ENCODE results near the gene PARPBP. TPM values are rescaled to one million over a fixed set of nuclear protein-coding genes. Genes with fewer than 3 reads are reported as not detected.
A peak's percentile ranks its signal among the peaks of the same experiment; 100 is the strongest.
"Not testable (repeated sequence)": the region's sequence is repeated elsewhere in the genome, so short reads cannot be mapped to it uniquely, and the experiment has no call there.

The PARPBP gene, protein sequence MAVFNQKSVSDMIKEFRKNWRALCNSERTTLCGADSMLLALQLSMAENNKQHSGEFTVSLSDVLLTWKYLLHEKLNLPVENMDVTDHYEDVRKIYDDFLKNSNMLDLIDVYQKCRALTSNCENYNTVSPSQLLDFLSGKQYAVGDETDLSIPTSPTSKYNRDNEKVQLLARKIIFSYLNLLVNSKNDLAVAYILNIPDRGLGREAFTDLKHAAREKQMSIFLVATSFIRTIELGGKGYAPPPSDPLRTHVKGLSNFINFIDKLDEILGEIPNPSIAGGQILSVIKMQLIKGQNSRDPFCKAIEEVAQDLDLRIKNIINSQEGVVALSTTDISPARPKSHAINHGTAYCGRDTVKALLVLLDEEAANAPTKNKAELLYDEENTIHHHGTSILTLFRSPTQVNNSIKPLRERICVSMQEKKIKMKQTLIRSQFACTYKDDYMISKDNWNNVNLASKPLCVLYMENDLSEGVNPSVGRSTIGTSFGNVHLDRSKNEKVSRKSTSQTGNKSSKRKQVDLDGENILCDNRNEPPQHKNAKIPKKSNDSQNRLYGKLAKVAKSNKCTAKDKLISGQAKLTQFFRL
- 10 to 100 TPM; 10.6 to 26.5 (median 19.2) TPM for polyA plus RNA-seq (ENCODE audit: insufficient read depth in 1 of 5, insufficient read length in 5 of 5, low replicate concordance in 1 of 5)
- long read RNA-seq, donor 1, partial matches to known transcripts = 0 of 1 reads
- long read RNA-seq, donor 1, other reads (novel, unspliced or antisense) = 0 of 1 reads
- long read RNA-seq, donor 2, partial matches to known transcripts = 0 of 2 reads
- long read RNA-seq, donor 2, other reads (novel, unspliced or antisense) = 0 of 2 reads
- long read RNA-seq, donor 3, partial matches to known transcripts = 0 of 4 reads
- long read RNA-seq, donor 3, other reads (novel, unspliced or antisense) = 0 of 4 reads
- long read RNA-seq, donor 4, partial matches to known transcripts = 0 of 1 reads
- long read RNA-seq, donor 4, other reads (novel, unspliced or antisense) = 0 of 1 reads
- long read RNA-seq, donor 5, partial matches to known transcripts = 0 of 1 reads
- long read RNA-seq, donor 5, other reads (novel, unspliced or antisense) = 0 of 1 reads
- long read RNA-seq, donor 6, partial matches to known transcripts = 0 of 1 reads
- long read RNA-seq, donor 6, other reads (novel, unspliced or antisense) = 0 of 1 reads
- long read RNA-seq, donor 7, partial matches to known transcripts = 0 of 2 reads
- long read RNA-seq, donor 7, other reads (novel, unspliced or antisense) = 0 of 2 reads
- long read RNA-seq, donor 8, partial matches to known transcripts = 0 of 2 reads
- long read RNA-seq, donor 8, other reads (novel, unspliced or antisense) = 0 of 2 reads

DNA sequence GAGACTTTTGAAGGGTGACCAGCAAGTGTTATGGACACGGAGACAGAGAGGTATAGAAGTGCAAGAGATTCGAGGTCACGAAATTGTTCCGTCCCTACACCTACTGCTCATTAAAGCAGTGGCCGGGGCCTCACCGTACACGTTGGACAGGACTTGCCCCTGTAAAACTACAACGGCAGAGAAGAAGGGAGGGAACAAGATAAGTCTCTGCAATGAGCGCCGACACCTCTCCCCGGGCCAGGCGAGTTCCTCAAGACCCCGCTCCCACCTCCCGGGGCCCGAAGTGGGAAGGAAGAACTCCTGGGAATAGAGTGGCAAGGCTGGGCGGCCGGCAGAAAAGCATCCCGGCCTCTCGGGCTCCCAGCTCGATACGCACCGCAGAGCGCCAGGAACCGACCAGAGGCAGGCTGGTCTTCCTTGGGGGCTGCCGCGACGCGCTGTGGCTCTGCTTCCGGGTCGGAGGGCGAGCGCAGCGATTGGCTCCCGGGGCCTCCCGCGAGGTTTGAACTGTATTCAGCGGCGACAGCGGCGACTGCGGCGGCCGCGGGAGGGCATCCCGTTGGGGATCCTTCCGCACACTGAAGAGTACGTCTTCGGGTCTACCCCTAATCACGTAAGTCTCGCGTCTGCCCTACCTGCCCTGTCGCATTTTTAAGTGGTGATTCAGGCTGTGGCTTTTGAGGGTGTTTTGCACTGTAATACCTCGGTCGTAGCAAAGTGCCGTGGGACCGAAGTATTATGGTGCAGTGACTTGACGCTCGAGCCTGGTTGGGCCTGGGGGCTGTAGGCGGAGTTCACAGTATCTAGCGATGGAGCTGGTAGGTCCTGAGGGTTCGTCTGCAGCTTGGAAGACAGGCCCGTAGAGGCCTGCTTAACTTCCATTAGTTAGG lies at the start of gene PARPBP, which contains the start of gene NUP37:
Gene PARPBP (plus strand): TSS at position 510 of the 890 bp plus-strand sequence. CDS start 3,706 bp downstream, outside the sequence.
Gene NUP37 (minus strand): TSS at position 441 of the 890 bp plus-strand sequence. CDS start 1,596 bp downstream, outside the sequence.
- peak; percentile 87 to 89 for DNase-seq

DNA sequence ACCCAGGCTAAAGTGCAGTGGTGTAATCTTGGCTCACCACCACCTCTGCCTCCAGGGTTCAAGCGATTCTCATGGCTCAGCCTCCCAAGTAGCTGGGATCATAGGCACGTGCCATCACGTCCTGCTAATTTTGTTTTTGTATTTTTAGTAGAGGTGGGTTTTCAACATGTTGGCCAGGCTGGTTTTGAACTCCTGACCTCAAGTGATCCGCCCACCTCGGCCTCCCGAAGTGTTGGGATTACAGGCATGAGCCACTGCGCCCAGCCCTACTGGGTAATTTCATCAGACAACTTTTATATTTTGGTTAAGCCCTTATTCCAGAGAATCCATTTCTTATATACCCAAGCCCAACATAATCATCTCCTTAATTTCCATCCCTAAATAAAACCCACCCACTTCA lies 47.9 kb upstream of the PARPBP start:
- DNase-seq = not testable (repeated sequence)

DNA sequence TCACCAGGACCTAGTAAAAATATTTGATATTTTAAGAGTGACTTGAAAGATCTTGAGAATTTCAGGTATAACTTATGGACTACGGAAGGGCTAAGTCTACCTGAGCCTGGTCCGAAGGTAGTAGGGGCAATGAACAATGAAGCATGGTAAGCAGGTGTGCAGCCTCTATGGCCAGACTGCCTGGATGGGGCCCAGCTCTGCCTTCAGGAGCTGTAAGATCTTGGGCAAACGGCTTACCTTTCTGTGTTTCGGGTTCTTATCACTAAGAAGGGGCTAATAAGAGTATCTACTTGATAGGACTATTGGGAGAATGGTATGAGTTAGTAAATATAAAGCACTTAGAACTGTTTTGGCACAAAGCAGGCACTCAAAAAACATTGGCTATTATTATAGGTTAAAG lies 39.1 kb upstream of the PARPBP start:
- no peak for DNase-seq

DNA sequence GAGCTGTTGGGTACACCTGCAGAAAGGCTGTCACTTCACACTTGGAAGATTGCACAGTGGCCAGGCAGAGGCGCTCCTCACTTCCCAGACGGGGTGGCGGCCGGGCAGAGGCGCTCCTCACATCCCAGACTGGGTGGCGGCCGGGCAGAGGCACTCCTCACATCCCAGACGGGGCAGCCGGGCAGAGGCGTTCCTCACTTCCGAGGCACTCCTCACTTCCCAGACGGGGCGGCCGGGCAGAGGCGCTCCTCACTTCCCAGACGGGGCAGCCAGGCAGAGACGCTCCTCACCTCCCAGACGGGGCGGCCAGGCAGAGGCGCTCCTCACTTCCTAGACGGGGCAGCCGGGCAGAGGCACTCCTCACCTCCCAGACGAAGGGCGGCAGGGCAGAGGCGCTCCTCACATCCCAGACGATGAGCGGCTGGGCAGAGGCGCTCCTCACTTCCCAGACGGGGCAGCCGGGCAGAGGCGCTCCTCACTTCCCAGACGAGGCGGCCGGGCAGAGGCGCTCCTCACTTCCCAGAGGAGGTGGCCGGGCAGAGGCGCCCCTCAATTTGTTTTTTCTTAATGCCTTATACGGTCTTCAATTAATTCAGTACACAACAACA lies 30.7 kb upstream of the PARPBP start:
- DNase-seq = not testable (repeated sequence)

DNA sequence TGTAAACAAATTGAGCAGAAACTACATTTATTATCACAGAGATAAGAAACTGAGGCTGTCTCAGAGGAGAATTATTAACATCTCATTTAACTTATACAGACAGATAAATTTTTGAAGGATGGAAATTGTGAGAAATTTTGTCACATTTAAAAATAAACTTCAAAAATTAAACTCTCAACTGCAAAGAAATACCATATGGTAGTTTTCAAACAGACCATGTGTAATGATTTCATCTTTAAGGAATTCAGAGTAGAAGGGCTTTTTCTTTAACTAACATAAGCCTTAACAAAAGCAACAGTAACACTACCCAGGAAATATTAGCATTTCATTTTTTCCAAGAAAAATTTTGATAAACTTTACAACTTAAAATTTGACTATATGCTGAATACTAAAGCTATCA lies 26.7 kb upstream of the PARPBP start:
- no peak for DNase-seq

DNA sequence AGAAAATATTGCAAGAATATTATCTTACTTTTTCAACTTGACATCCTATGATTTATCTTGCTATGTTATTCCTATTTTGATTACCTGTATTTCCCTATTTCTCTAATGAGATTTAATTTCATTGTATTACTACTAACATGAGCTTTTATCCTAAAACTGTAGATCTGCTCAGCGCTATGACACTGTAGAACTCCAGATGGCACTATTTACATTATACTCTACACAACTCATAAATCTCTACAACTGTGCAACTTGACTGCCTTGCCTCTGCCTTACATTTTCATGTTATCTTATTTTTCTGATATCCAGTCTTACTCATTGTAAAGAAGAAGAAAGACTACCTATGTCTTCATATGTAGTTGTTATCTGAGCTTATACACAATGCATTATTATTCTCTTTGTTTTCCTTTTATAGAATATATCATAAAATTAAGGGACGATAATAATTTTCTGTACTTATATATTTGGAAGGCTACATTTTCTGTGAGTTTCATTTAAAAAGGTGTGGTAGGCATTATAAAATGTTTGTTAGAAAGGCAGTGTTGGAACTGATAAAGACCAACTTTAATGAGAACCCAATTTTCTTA lies 24.2 kb upstream of the PARPBP start:
- DNase-seq = peak in 1 of 2 donors; percentile 30

DNA sequence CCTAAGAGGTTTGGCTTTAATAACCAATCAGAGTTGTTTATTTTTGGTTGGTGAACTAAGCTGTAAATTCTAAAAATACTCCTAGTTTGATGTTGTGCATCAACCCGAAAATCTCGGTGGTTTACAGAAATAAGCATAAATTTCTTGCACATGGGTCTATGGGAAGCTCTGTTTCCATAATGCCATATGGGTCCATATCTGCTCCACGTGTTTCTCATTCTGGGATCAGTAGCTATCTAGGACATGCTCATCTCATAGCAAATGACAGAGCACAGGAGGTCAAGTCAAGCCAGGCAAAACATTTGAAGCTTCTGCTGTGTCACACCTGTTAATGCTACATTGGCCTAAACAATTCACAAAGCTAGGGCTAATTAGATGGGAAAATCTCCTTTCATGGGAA lies 23.1 kb upstream of the PARPBP start:
- DNase-seq = no peak

DNA sequence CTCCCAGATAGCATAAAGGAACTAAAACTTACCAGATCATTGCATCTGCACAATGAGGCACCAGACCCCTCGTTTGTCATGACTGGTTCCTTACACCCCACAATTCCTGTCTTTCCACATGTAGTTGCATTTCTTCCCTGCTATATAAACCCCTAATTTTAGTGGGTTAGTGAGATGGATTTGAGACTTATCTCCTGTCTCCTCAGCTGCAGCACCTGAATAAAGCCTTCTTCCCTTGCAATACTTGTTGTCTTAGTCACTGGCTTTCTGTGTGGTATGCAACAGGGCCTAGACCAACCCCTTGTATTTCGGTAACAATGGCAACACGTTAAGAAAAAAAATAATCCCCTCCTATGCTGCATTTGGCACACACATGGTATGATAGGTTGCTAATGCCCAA lies 13.1 kb upstream of the PARPBP start:
- no peak for DNase-seq

DNA sequence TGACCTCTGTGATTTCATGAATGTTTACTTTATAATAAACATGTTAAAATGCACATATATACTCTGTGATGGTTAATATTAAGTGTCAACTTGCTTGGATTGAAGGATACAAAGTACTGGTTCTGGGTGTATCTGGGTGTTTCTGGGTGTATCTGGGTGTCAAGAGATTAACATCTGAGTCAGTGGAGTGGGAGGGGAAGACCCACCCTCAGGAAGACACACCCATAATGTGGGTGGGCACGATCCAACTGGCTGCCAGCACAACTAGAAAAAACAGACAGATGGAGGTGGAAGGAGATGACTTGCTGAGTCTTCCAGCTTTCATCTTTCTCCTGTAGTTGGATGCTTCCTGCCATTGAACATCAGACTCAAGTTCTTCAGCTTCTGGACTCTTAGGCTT lies 12.0 kb upstream of the PARPBP start:
- no peak for DNase-seq

DNA sequence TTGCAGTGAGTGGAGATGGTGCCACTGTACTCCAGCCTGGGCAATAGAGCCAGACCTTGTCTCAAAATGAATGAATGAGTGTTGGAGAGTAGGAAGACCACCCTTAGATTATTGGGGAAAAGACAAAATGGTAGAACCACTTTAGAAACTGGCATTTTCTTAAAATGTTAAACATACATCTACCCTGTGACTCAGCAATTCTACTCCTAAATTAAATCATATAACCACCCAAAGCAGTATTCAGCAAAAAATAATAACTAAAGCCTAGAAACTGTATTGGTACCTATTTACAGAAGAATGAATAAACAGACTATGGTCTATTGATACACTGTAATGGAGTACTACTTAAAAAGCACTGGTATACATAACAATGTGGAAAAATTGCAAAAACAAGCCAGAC lies 9.2 kb upstream of the PARPBP start:
- DNase-seq = no peak

DNA sequence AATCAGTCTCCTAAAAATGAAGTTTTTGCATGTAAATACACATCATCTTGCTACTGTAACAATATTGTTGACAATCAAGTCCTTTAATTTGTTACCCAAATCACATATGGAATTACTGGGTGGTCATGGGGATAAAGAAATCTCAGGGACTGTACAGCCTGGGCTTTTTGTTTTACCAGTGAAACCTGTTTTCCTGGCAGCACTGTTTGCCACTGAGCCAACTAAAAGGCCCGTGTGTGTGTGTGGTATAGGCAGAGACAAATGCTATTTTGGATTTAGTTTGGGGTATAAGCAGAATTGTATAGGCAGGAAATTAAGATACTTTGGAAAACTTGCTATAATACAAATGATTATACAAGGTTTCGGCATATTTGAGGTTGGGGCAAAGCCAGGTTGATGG lies 5.8 kb upstream of the PARPBP start:
- no peak for DNase-seq

DNA sequence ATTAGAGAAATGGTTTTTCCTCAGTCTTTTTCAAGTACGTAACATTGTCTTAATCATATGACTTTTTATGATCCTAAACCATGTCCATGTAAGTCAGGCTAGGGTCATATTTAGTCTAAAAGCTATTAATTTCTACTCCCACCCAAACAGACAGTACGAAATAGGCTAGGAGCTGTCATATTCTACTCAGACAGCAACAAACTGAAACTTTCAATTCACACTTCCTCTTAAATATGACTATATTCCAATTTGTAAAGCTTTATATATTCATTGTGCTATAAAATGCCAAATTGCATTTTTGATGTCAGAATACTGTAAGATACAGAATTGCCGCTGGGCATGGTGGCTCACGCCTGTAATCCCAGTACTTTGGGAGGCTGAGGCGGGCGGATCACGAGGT lies 3.6 kb upstream of the PARPBP start:
- DNase-seq = no peak

DNA sequence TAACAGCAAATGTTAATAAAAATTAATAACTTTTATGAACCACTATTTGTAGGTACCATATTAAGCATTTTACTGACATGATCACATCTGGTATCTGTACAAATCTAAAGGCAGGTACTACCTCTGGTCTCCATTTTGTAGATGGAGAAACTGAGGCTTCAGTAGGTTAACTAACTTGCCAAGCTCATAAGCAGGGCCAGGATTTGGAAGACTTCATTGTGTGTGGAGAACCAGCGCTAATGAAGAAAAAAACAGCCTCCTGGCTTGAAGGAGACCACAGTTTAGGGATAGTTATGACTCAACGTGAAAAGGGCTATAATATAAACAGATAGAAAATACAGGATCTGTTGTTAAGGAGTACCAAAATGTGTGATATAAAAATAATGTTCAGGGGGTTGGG lies 1.1 kb upstream of the PARPBP start:
- DNase-seq = no peak

DNA sequence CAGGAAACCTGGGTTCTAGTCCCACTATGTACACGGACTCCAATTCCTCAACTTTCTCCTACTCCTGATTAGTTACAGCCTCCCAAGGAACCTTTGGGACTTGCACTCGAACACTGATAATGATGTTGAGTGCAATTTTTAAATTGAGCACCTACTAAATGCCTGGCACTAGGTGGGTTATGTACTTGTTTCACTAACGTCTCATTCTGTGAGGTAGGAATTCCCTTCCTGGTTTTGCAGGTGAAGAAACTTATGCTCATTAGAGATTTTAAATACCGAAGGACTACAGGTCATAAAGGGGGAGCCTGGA lies 536 bp downstream of the PARPBP start:
- no peak for DNase-seq

DNA sequence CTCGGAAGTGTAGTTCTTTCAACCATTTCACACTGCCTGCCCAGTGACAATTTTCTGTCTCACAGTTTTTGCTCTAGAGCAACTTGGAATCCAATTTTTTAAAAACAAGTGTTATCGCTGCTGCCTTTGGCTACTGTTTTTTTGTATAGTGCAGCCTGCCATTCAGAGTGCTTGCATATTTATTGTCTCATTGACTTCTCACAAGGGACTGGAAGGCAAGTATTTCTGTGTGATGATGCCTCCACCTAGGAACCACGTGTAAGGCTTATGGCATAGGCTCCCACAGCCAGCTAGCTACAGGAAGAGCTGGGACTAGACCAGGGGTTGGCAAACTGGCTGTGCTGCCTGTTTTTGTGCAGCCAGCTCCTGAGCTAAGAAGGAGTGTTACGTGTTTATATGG lies 903 bp downstream of the PARPBP start:
- DNase-seq = no peak

DNA sequence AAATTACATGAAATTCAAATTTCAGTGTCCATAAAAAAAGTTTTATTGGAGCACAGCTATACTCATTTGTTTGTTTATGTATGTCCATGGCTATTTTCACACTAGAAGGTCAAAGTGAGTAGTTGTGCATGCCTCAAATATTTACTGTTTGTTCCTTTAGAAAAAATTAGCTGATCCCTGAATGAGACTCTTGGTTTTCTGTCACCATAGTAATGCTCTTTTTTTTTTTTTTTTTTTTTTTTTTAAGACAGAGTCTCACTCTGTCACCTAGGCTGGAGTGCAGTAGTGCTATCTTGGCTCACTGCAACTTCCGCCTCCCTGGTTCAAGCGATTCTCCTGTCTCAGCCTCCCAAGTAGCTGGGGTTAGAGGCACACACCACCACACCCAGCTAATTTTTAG lies 1.3 kb downstream of the PARPBP start:
- not testable (repeated sequence) for DNase-seq

DNA sequence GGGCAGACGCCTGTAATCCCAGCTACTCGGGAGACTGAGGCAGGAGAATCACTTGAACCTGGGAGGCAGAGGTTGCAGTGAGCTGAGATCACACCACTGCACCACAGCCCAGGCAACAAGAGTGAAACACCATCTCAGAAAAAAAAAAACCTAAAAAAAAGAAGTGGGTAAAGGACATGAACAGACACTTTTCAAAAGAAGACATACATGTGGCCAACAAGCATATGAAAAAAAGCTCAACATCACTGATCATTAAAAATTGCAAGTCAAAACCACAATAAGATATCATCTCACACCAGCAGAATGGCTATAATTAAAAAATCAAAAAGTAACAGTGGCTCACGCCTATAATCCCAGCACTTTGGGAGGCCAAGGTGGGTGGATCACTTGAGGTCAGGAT lies 10.7 kb downstream of the PARPBP start:
- DNase-seq = not testable (repeated sequence)

DNA sequence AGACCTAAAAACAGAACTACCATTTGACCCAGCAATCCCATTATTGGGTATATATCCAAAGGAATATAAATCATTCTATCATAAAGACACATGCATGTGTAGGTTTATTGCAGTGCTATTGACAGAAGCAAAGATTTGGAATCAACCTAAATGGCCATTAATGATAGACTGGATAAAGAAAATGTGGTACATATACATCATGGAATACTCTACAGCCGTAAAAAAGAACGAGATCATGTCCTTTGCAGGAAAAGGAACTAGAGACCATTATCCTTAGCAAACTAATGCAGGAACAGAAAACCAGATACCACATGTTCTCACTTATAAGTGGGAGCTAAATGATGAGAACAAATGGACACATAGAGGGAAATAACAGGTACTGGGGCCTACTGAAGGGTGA lies 11.5 kb downstream of the PARPBP start:
- not testable (repeated sequence) for DNase-seq

DNA sequence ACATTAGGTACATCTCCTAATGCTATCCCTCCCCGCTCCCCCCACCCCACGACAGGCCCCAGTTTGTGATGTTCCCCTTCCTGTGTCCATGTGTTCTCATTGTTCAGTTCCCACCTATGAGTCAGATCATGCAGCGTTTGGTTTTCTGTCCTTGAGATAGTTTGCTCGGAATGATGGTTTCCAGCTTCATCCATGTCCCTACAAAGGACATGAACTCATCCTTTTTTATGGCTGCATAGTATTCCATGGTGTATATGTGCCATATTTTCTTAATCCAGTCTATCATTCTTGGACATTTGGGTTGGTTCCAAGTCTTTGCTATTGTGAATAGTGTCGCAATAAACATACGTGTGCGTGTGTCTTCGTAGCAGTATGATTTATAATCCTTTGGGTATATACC lies 17.6 kb downstream of the PARPBP start:
- DNase-seq = not testable (repeated sequence)

DNA sequence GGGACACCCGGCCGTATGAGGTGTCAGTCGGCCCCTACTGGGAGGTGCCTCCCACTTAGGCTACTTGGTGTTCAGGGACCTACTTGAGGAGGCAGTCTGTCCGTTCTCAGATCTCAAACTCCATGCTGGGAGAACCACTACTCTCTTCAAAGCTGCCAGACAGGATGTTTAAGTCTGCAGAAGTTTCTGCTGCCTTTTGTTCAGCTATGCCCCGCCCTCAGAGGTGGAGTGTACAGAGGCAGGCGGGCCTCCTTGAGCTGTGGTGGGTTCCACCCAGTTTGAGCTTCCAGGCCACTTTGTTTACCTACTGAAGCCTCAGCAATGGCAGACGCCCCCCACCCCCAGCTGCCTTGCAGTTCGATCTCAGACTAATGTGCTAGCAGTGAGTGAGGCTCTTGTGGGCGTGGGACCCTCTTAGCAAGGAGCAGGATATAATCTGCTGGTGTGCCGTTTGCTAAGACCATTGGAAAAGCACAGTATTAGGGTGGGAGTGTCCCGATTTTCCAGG lies 22.9 kb downstream of the PARPBP start:
- not testable (repeated sequence) for DNase-seq

Measured in right lung (tissue), 10 donors.